GM12873 (cell line): ENCODE measurements around the gene MS4A14.
A peak's percentile ranks its signal among the peaks of the same experiment; 100 is the strongest.

Source experiments
- CTCF ChIP-seq: IDR thresholded peaks from 2 replicates; pipeline ENCODE4 v1.5.1; 2012; ENCODE audit warnings: low read depth, mild to moderate bottlenecking, moderate library complexity, low read length, control low read depth; ENCODE audit not compliant: insufficient read depth; ENCODE audit errors: missing control alignments

Gene MS4A14, protein sequence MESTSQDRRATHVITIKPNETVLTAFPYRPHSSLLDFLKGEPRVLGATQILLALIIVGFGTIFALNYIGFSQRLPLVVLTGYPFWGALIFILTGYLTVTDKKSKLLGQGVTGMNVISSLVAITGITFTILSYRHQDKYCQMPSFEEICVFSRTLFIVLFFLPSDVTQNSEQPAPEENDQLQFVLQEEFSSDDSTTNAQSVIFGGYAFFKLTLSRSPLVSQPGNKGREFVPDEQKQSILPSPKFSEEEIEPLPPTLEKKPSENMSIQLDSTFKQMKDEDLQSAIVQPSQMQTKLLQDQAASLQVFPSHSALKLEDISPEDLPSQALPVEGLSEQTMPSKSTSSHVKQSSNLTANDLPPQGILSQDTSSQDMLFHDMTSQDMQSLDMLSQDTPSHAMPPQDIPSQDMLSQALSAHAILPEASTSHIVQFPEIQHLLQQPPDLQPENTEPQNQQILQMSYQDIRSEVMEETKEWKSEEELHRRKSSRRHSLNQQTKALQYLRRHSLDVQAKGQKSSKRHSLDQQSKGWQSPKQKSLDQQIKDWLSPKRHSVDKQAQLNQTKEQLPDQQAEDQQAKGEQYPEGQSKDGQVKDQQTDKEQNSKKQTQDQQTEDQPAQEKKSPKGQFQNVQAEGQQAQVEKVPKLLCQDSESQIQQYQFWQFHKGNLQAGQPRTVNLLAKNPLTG

DNA sequence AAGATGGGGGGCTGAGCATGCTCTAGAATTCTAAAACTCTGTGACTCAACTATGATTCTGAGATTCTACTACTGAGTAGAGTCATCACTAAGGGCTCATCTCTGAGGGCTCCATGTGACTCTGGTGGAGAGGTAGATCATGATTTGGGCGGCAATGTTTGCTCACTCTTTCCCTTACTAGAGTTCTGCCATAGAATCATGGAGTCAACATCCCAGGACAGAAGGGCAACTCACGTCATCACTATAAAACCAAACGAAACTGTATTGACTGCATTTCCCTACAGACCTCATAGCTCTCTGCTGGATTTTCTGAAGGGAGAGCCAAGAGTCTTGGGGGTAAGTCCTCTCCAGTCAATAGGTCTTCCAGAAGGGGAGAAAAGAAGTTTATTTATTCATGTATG, at the start of gene MS4A14:
TSS of gene MS4A14 (plus strand) at position 78 of the 400 bp plus-strand sequence. CDS start at position 198, 120 bp downstream.
- TF ChIP-seq CTCF: no peak

GRCh38 chr11:60347084-60347797, 49.0 kb upstream of the MS4A14 start:
- TF ChIP-seq CTCF: no peak

- peak; percentile 48 for TF ChIP-seq CTCF
Measured at GRCh38 chr11:60348116-60348515, 48.1 kb upstream of the MS4A14 start.

DNA sequence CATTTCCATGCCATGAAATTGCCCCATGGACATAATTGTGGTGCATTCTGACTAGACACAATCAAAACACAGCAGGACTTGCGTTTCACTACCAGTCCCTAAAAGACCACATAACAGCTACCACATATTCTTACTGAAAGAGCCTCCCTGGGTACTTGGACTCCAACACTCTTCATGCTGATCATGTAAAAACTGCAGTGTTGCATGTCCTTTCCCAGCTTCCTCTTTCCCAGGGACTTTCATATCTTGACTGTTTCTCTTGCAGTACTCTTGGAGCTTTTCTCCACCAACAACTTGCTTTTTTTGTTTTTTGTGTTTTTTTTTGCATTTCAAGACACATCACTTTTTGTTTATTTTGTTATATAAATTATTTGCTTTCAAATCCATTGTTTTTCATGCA, 46.3 kb upstream of the MS4A14 start:
- no peak for TF ChIP-seq CTCF

DNA sequence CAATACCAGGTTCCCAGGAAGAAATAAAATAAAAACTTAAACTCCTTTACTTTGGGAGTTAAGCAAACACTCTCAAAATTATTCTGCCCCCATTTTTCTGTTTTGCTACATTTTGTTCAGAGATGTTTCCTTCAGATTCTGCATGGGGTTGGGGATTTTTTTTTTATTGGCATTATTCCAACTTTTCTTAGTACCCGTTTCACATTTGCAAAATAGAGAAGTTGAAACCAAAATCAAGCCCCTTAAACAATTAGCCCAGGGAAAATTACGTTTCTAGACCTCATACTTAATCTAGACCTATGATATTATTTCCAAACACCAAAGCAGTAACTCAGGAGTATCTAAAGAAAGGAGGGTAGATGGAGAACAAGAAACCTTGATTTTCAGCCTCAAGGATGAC, 38.5 kb upstream of the MS4A14 start:
- TF ChIP-seq CTCF: no peak

GRCh38 chr11:60360621-60361020, 35.6 kb upstream of the MS4A14 start:
- no peak for TF ChIP-seq CTCF

GRCh38 chr11:60362241-60362640, 34.0 kb upstream of the MS4A14 start:
- no peak for TF ChIP-seq CTCF
